ENCODE measurements around the gene ASAP3. TPM values are rescaled to one million over a fixed set of nuclear protein-coding genes. Genes with fewer than 3 reads are reported as not detected.

Gene ASAP3
- total and polyA plus RNA-seq, 12 donors: 15.5 to 58.4 (median 30.4) TPM

- H3K36me3 ChIP-seq: no peaks in the 10 kb centered on the region
- H3K27ac ChIP-seq: peak overlapping the region in 4 of 10 donors; percentile 81 to 97 (median 94)
- TF ChIP-seq CTCF (IDR thresholded peaks at IDR 0.05): no peak
- peaks cover 0 to 50% (median 0%) of the 10 kb centered on the region in 7 donors for H3K27me3 ChIP-seq
- ATAC-seq: no peak
- WGBS, 2 donors: 91 to 94% methylated on average over 6 of the region's 6 CpGs
- peaks cover 11 to 59% (median 44%) of the 10 kb centered on the region in 9 donors for H3K4me1 ChIP-seq
- H3K9me3 ChIP-seq: no peaks in the 10 kb centered on the region
- no peak for DNase-seq
- intact Hi-C loops (cut with DNase I): loop anchor here in 2 of 10 donors (5.0 kb wide), 2 partner anchors 60 to 140 kb away; partner anchors contain the start of genes TCEA3 (in 2 of the 2) and HNRNPR (in 1 of the 2)
- no peak overlapping the region for H3K4me3 ChIP-seq
Measured at GRCh38 chr1:23481904-23482303, 2.1 kb downstream of the ASAP3 start.

- Histone ChIP-seq H3K27ac (peak overlapping the region in 4 of 10 donors; percentile 14 to 97 (median 57)), H3K9me3 (no peaks in the 10 kb centered on the region), H3K27me3 (peaks cover 0 to 50% (median 0%) of the 10 kb centered on the region in 7 donors), H3K4me1 (peaks cover 11 to 62% (median 44%) of the 10 kb centered on the region in 9 donors), H3K36me3 (no peaks in the 10 kb centered on the region), H3K4me3 (no peak overlapping the region)
- no peak for DNase-seq
- intact Hi-C loops (cut with DNase I): loop anchor here in 2 of 10 donors (5.0 kb wide), 2 partner anchors 59 to 139 kb away; partner anchors contain the start of genes TCEA3 (in 2 of the 2) and HNRNPR (in 1 of the 2)
- WGBS, 2 donors: 82 to 89% methylated on average over 7 of the region's 7 CpGs
- no peak for ATAC-seq
- no peak for TF ChIP-seq CTCF (IDR thresholded peaks at IDR 0.05)
Measured at GRCh38 chr1:23481026-23481597, 2.9 kb downstream of the ASAP3 start.

GRCh38 chr1:23480187-23481025 lies 3.6 kb downstream of the ASAP3 start:
- no peak for TF ChIP-seq CTCF (IDR thresholded peaks at IDR 0.05)
- Histone ChIP-seq H3K36me3 (no peaks in the 10 kb centered on the region), H3K4me1 (peaks cover 11 to 69% (median 44%) of the 10 kb centered on the region in 9 donors), H3K27ac (peak overlapping the region in 8 of 10 donors; percentile 60 to 81 (median 70)), H3K4me3 (no peak overlapping the region), H3K9me3 (no peaks in the 10 kb centered on the region), H3K27me3 (peaks cover 0 to 44% (median 0%) of the 10 kb centered on the region in 7 donors)
- ATAC-seq: no peak
- no peak for DNase-seq
- intact Hi-C loops (cut with DNase I): loop anchor here in 2 of 10 donors (5.0 kb wide), 2 partner anchors 58 to 138 kb away; partner anchors contain the start of genes TCEA3 (in 2 of the 2) and HNRNPR (in 1 of the 2)
- WGBS, 2 donors: 84 to 87% methylated on average over 4 of the region's 4 CpGs

GRCh38 chr1:23479666-23479941 lies 4.4 kb downstream of the ASAP3 start:
- Histone ChIP-seq H3K4me3 (no peak overlapping the region), H3K27me3 (peaks cover 0 to 36% (median 0%) of the 10 kb centered on the region in 7 donors), H3K27ac (peak overlapping the region in 9 of 10 donors; percentile 20 to 81 (median 68)), H3K9me3 (no peaks in the 10 kb centered on the region), H3K36me3 (no peaks in the 10 kb centered on the region), H3K4me1 (peaks cover 11 to 72% (median 52%) of the 10 kb centered on the region in 9 donors)
- TF ChIP-seq CTCF (IDR thresholded peaks at IDR 0.05): no peak
- ATAC-seq: no peak
- intact Hi-C loops (cut with DNase I): no loop called here
- DNase-seq: no peak
- WGBS, 2 donors: 69 to 83% methylated on average over 2 of the region's 2 CpGs

All from heart right ventricle (tissue), 16 donors.